ENCODE measurements around the gene PIK3CG. TPM values are rescaled to one million over a fixed set of nuclear protein-coding genes. Genes with fewer than 3 reads are reported as not detected.

Gene PIK3CG
- total and polyA plus RNA-seq, 10 of the 15 experiments (the other 5 are each of a cell fraction or from before 2014, with no cell fraction given): 0.79 to 7.6 (median 5.2) TPM

DNA sequence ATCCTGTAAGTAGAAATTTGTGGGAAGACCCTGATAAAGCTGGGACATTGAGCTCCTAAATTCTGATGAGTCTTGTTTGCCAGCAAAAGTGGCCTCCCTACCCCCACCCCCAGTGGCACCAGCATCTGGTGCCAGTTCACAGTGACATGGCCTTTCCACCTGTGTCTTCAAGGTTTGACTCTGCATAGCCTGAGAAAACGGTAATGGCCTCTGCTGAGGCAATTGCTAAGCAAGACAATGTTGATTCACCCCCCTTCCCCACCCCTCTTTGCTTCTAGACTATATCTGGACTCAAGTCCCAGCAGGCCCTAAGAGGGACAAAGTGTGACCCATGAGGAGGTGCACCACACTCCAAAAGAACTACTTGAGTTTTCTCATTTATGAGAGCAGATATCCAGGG lies 48.0 kb upstream of the PIK3CG start:
- RAD21 ChIA-PET (ENCODE audit: unreplicated experiment): no interaction called here
- BruUV-seq (replicated peaks): no TSS peak
- intact Hi-C loops (cut with micrococcal nuclease; ENCODE audit: unreplicated experiment) (no loop called here), in situ Hi-C loops (cut with MboI) (no loop called here)
- no peaks in the 10 kb centered on the region for H3K9me3 ChIP-seq (replicated peaks; ENCODE audit: control insufficient read depth, insufficient read depth, low read length)
- 0% methylated on average over 1 of the region's 1 CpG for WGBS (ENCODE audit: insufficient coverage, insufficient replicate concordance, low lambda C conversion rate, missing lambda C conversion rate)
- ATAC-seq: no peak
- CTCF ChIA-PET: interaction anchor here (1.1 to 1.6 kb wide), 2 partner anchors 9 to 59 kb away, joined by 3 read pairs; no protein-coding TSS in a partner anchor
- POLR2A ChIA-PET: interaction anchor here (0.7 kb wide), 1 partner anchor 925 kb away, joined by 3 read pairs; no protein-coding TSS in a partner anchor
- no peaks in the 10 kb centered on the region for H3K79me2 ChIP-seq (ENCODE audit: control insufficient read depth, insufficient read depth, low read length)
- H4K20me1 ChIP-seq (ENCODE audit: control insufficient read depth, insufficient read depth): no peaks in the 10 kb centered on the region
- H2AFZ ChIP-seq (ENCODE audit: control insufficient read depth, low read depth, low read length): no peak overlapping the region
- H3K4me2 ChIP-seq (ENCODE audit: control insufficient read depth, insufficient read depth): no peak overlapping the region
- H3K4me3 ChIP-seq: no peak overlapping the region
- SMC1A ChIA-PET (ENCODE audit: uncharacterized antibody, unreplicated experiment): no interaction called here
- no peak overlapping the region for H3K9ac ChIP-seq (ENCODE audit: control insufficient read depth, insufficient read depth, low read length)
- no peaks in the 10 kb centered on the region for H3K36me3 ChIP-seq (ENCODE audit: control insufficient read depth in 2 of 2, insufficient read depth in 2 of 2, low read length in 1 of 2)
- no peaks in the 10 kb centered on the region for H3K4me1 ChIP-seq (ENCODE audit: control insufficient read depth, insufficient read depth, low read length)
- no peak for DNase-seq (ENCODE audit: low read depth, low spot score)
- FAIRE-seq: no peak
- H3K27ac ChIP-seq (ENCODE audit: control insufficient read depth, insufficient read depth): no peak overlapping the region
- peaks cover 0 to 3% of the 10 kb centered on the region in 2 experiments; a peak in 2 of 4 replicates for H3K27me3 ChIP-seq (replicated peaks in 1 of 2; ENCODE audit: control insufficient read depth in 2 of 2, insufficient read depth in 2 of 2, low read length in 1 of 2)
- no peak for TF ChIP-seq NFYB (IDR thresholded peaks at IDR 0.05; ENCODE audit: insufficient read depth, low read depth, low read length)
- TF ChIP-seq, protein P1, sequence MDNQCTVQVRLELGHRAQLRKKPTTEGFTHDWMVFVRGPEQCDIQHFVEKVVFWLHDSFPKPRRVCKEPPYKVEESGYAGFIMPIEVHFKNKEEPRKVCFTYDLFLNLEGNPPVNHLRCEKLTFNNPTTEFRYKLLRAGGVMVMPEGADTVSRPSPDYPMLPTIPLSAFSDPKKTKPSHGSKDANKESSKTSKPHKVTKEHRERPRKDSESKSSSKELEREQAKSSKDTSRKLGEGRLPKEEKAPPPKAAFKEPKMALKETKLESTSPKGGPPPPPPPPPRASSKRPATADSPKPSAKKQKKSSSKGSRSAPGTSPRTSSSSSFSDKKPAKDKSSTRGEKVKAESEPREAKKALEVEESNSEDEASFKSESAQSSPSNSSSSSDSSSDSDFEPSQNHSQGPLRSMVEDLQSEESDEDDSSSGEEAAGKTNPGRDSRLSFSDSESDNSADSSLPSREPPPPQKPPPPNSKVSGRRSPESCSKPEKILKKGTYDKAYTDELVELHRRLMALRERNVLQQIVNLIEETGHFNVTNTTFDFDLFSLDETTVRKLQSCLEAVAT (IDR thresholded peaks at IDR 0.05): no peak
- TF ChIP-seq, protein P2, sequence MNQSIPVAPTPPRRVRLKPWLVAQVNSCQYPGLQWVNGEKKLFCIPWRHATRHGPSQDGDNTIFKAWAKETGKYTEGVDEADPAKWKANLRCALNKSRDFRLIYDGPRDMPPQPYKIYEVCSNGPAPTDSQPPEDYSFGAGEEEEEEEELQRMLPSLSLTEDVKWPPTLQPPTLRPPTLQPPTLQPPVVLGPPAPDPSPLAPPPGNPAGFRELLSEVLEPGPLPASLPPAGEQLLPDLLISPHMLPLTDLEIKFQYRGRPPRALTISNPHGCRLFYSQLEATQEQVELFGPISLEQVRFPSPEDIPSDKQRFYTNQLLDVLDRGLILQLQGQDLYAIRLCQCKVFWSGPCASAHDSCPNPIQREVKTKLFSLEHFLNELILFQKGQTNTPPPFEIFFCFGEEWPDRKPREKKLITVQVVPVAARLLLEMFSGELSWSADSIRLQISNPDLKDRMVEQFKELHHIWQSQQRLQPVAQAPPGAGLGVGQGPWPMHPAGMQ (IDR thresholded peaks at IDR 0.05; ENCODE audit: borderline replicate concordance): no peak
- no peak for TF ChIP-seq HCFC1 (IDR thresholded peaks at IDR 0.05; ENCODE audit: low read length)
- TF ChIP-seq EGR1 (IDR thresholded peaks at IDR 0.05; ENCODE audit: borderline replicate concordance in 1 of 2, low read depth in 2 of 2, low read length in 2 of 2): no peak
- TF ChIP-seq, protein P3, sequence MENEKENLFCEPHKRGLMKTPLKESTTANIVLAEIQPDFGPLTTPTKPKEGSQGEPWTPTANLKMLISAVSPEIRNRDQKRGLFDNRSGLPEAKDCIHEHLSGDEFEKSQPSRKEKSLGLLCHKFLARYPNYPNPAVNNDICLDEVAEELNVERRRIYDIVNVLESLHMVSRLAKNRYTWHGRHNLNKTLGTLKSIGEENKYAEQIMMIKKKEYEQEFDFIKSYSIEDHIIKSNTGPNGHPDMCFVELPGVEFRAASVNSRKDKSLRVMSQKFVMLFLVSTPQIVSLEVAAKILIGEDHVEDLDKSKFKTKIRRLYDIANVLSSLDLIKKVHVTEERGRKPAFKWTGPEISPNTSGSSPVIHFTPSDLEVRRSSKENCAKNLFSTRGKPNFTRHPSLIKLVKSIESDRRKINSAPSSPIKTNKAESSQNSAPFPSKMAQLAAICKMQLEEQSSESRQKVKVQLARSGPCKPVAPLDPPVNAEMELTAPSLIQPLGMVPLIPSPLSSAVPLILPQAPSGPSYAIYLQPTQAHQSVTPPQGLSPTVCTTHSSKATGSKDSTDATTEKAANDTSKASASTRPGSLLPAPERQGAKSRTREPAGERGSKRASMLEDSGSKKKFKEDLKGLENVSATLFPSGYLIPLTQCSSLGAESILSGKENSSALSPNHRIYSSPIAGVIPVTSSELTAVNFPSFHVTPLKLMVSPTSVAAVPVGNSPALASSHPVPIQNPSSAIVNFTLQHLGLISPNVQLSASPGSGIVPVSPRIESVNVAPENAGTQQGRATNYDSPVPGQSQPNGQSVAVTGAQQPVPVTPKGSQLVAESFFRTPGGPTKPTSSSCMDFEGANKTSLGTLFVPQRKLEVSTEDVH (IDR thresholded peaks at IDR 0.05; ENCODE audit: low read depth, partially characterized antibody): no peak
- no peak for TF ChIP-seq FOS (IDR thresholded peaks at IDR 0.05; ENCODE audit: borderline replicate concordance, extremely low read depth, insufficient read length)
- no peak for TF ChIP-seq FOXM1 (IDR thresholded peaks at IDR 0.05; ENCODE audit: low read depth, low read length)
- TF ChIP-seq ASH2L (IDR thresholded peaks at IDR 0.05; ENCODE audit: borderline replicate concordance, low read depth): no peak
- TF ChIP-seq, protein P4, sequence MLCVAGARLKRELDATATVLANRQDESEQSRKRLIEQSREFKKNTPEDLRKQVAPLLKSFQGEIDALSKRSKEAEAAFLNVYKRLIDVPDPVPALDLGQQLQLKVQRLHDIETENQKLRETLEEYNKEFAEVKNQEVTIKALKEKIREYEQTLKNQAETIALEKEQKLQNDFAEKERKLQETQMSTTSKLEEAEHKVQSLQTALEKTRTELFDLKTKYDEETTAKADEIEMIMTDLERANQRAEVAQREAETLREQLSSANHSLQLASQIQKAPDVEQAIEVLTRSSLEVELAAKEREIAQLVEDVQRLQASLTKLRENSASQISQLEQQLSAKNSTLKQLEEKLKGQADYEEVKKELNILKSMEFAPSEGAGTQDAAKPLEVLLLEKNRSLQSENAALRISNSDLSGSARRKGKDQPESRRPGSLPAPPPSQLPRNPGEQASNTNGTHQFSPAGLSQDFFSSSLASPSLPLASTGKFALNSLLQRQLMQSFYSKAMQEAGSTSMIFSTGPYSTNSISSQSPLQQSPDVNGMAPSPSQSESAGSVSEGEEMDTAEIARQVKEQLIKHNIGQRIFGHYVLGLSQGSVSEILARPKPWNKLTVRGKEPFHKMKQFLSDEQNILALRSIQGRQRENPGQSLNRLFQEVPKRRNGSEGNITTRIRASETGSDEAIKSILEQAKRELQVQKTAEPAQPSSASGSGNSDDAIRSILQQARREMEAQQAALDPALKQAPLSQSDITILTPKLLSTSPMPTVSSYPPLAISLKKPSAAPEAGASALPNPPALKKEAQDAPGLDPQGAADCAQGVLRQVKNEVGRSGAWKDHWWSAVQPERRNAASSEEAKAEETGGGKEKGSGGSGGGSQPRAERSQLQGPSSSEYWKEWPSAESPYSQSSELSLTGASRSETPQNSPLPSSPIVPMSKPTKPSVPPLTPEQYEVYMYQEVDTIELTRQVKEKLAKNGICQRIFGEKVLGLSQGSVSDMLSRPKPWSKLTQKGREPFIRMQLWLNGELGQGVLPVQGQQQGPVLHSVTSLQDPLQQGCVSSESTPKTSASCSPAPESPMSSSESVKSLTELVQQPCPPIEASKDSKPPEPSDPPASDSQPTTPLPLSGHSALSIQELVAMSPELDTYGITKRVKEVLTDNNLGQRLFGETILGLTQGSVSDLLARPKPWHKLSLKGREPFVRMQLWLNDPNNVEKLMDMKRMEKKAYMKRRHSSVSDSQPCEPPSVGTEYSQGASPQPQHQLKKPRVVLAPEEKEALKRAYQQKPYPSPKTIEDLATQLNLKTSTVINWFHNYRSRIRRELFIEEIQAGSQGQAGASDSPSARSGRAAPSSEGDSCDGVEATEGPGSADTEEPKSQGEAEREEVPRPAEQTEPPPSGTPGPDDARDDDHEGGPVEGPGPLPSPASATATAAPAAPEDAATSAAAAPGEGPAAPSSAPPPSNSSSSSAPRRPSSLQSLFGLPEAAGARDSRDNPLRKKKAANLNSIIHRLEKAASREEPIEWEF (IDR thresholded peaks at IDR 0.05; ENCODE audit: insufficient replicate concordance, low read depth, low read length): no peak
- no peak for TF ChIP-seq BACH1 (IDR thresholded peaks at IDR 0.05; ENCODE audit: borderline replicate concordance)
- no peak for TF ChIP-seq SIX5 (IDR thresholded peaks at IDR 0.05; ENCODE audit: low read depth, low read length, severe bottlenecking)
- TF ChIP-seq POU2F2 (IDR thresholded peaks at IDR 0.05; ENCODE audit: borderline replicate concordance, low read depth, low read length): no peak
